Stimulated activated CD8-positive, alpha-beta memory T cell treated with anti-CD3 and anti-CD28 coated beads, Interleukin-15, amount 100 ng/mL, for 24 hours (primary cell): ENCODE measurements around the gene TGM1.
"Not testable (repeated sequence)": the region's sequence is repeated elsewhere in the genome, so short reads cannot be mapped to it uniquely, and the experiment has no call there.

Experiments
- DNase-seq: peaks from one replicate; pipeline ENCODE4 v3.0.0-alpha.2; 2020; ENCODE audit warnings: low read depth

TGM1 gene

GRCh38 chr14:24234095-24235005 is 28.6 kb downstream of the TGM1 start:
- no peak for DNase-seq

GRCh38 chr14:24233538-24233866 is 29.5 kb downstream of the TGM1 start:
- DNase-seq = no peak

- DNase-seq = no peak
These were observed 30.1 kb downstream of the TGM1 start, which contains the start of gene GMPR2 for GRCh38 chr14:24232645-24233537. Gene GMPR2 (plus strand): TSS chr14:24232929. CDS start chr14:24233254, 325 bp downstream.

- peak; percentile 60 for DNase-seq
These were observed 30.8 kb downstream of the TGM1 start, which contains the start of gene NEDD8 for GRCh38 chr14:24232121-24232644. Gene NEDD8 (minus strand): TSS chr14:24232367. CDS start chr14:24232267, 100 bp downstream.

- no peak for DNase-seq
These were observed 31.5 kb downstream of the TGM1 start for GRCh38 chr14:24231263-24232120.

GRCh38 chr14:24228902-24229301 is 34.1 kb downstream of the TGM1 start:
- DNase-seq = no peak

GRCh38 chr14:24226473-24226872 is 36.5 kb downstream of the TGM1 start:
- DNase-seq = no peak

GRCh38 chr14:24224618-24225071 is 38.3 kb downstream of the TGM1 start:
- no peak for DNase-seq

- not testable (repeated sequence) for DNase-seq
These were observed 40.0 kb downstream of the TGM1 start for GRCh38 chr14:24222987-24223386.

- no peak for DNase-seq
These were observed 43.5 kb downstream of the TGM1 start for GRCh38 chr14:24219521-24219920.

GRCh38 chr14:24219080-24219479 is 43.9 kb downstream of the TGM1 start:
- DNase-seq = no peak

GRCh38 chr14:24216876-24217275 is 46.1 kb downstream of the TGM1 start:
- not testable (repeated sequence) for DNase-seq

- DNase-seq = no peak
These were observed 46.7 kb downstream of the TGM1 start for GRCh38 chr14:24216345-24216699.

GRCh38 chr14:24215495-24216344 is 47.3 kb downstream of the TGM1 start, which contains the start of gene MDP1:
Gene MDP1 (minus strand): TSS chr14:24216066. CDS start chr14:24215955, 111 bp downstream.
- peak; percentile 54 for DNase-seq

- no peak for DNase-seq
These were observed 48.9 kb downstream of the TGM1 start for GRCh38 chr14:24213866-24214662.

- peak; percentile 78 for DNase-seq
These were observed 49.8 kb downstream of the TGM1 start, which contains the start of gene CHMP4A for GRCh38 chr14:24212924-24213865. Gene CHMP4A (minus strand): TSS chr14:24213488. CDS start chr14:24213439, 49 bp downstream.

GRCh38 chr14:24211311-24211710 is 51.7 kb downstream of the TGM1 start:
- no peak for DNase-seq

- no peak for DNase-seq
These were observed 55.4 kb downstream of the TGM1 start for GRCh38 chr14:24207625-24208024.
